Ishikawa (cell line): ENCODE data around the gene SSTR3.

ENCODE experiments used
- CEBPB ChIP-seq: IDR thresholded peaks from 2 replicates; pipeline ENCODE4 v1.6.1; 2012
- CREB1 ChIP-seq: IDR thresholded peaks from 2 replicates; pipeline ENCODE4 v1.6.1; 2012; ENCODE audit warnings: low read depth
- EGR1 ChIP-seq: IDR thresholded peaks from 2 replicates; pipeline ENCODE4 v1.6.1; 2012
- EP300 ChIP-seq: IDR thresholded peaks from 2 replicates; pipeline ENCODE4 v1.6.1; 2012; ENCODE audit warnings: borderline replicate concordance
- NFIC ChIP-seq: IDR thresholded peaks from 2 replicates; pipeline ENCODE4 v1.6.1; 2012
- RAD21 ChIP-seq: IDR thresholded peaks from 2 replicates; pipeline ENCODE4 v1.6.1; 2012; ENCODE audit warnings: low read depth
- TAF1 ChIP-seq: IDR thresholded peaks from 2 replicates; pipeline ENCODE4 v1.6.1; 2012; ENCODE audit warnings: low read depth, mild to moderate bottlenecking
- TEAD4 ChIP-seq: IDR thresholded peaks from 2 replicates; pipeline ENCODE4 v1.6.1; 2012
- YY1 ChIP-seq: IDR thresholded peaks from 2 replicates; pipeline ENCODE4 v1.6.1; 2012; ENCODE audit warnings: low read depth
- ZBTB7A ChIP-seq: IDR thresholded peaks from 2 replicates; pipeline ENCODE4 v1.6.1; 2012; ENCODE audit warnings: low read depth
- TF ChIP-seq, protein P1 (sequence below): IDR thresholded peaks from 2 replicates; pipeline ENCODE4 v1.6.1; 2012
- TF ChIP-seq, protein P2 (sequence below): IDR thresholded peaks from 2 replicates; pipeline ENCODE4 v1.6.1; 2012; ENCODE audit warnings: low read depth, mild to moderate bottlenecking
- TF ChIP-seq, protein P3 (sequence below): IDR thresholded peaks from 2 replicates; pipeline ENCODE4 v1.6.1; 2012

DNA sequence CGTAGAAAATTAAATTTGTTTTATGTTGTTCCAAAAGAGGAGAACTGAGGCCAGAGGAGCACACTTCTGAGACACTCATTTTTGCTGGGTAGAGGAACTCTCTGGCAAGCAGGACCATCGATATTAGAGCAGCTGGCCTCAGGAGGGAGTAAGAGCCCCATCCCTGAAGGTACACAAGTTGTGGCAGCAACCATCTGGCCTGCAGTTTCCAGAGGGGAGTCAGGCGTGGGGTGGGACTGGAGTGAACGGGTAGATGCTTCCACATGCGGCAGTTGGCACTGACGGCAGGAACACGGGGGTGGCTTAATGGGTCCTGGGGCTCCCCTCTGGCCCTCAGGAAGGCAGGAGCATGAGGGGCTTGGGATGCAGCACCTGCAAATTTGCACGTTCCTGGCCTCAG lies 13.2 kb upstream of the SSTR3 start:
- TF ChIP-seq CREB1 (no peak), TEAD4 (no peak), RAD21 (peak; percentile 25; the same call in 1 of the 2 replicates), ZBTB7A (no peak), NFIC (no peak), EP300 (no peak), TAF1 (no peak), CEBPB (no peak), YY1 (no peak), EGR1 (no peak)
- TF ChIP-seq, protein P1, sequence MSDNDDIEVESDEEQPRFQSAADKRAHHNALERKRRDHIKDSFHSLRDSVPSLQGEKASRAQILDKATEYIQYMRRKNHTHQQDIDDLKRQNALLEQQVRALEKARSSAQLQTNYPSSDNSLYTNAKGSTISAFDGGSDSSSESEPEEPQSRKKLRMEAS: no peak
- TF ChIP-seq, protein P2, sequence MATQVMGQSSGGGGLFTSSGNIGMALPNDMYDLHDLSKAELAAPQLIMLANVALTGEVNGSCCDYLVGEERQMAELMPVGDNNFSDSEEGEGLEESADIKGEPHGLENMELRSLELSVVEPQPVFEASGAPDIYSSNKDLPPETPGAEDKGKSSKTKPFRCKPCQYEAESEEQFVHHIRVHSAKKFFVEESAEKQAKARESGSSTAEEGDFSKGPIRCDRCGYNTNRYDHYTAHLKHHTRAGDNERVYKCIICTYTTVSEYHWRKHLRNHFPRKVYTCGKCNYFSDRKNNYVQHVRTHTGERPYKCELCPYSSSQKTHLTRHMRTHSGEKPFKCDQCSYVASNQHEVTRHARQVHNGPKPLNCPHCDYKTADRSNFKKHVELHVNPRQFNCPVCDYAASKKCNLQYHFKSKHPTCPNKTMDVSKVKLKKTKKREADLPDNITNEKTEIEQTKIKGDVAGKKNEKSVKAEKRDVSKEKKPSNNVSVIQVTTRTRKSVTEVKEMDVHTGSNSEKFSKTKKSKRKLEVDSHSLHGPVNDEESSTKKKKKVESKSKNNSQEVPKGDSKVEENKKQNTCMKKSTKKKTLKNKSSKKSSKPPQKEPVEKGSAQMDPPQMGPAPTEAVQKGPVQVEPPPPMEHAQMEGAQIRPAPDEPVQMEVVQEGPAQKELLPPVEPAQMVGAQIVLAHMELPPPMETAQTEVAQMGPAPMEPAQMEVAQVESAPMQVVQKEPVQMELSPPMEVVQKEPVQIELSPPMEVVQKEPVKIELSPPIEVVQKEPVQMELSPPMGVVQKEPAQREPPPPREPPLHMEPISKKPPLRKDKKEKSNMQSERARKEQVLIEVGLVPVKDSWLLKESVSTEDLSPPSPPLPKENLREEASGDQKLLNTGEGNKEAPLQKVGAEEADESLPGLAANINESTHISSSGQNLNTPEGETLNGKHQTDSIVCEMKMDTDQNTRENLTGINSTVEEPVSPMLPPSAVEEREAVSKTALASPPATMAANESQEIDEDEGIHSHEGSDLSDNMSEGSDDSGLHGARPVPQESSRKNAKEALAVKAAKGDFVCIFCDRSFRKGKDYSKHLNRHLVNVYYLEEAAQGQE: no peak
- TF ChIP-seq, protein P3, sequence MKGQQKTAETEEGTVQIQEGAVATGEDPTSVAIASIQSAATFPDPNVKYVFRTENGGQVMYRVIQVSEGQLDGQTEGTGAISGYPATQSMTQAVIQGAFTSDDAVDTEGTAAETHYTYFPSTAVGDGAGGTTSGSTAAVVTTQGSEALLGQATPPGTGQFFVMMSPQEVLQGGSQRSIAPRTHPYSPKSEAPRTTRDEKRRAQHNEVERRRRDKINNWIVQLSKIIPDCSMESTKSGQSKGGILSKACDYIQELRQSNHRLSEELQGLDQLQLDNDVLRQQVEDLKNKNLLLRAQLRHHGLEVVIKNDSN: no peak
